Putamen (tissue), 1 donor: ENCODE measurements around the gene HPN.
"Not testable (repeated sequence)": the region's sequence is repeated elsewhere in the genome, so short reads cannot be mapped to it uniquely, and the experiment has no call there.

ENCODE experiments used
- DNase-seq: peaks from one replicate; pipeline ENCODE4 v3.0.0-alpha.2; 2016; ENCODE audit warnings: low spot score

The HPN gene

GRCh38 chr19:35041548-35042055, at the start of gene HPN:
HPN (plus strand) TSS chr19:35041721; CDS start chr19:35042507, 786 bp downstream.
- DNase-seq = no peak

GRCh38 chr19:34992582-34992981, 48.9 kb upstream of the HPN start:
- not testable (repeated sequence) for DNase-seq

- DNase-seq = no peak
Measured at GRCh38 chr19:34994286-34994642, 47.3 kb upstream of the HPN start.

- no peak for DNase-seq
Measured at GRCh38 chr19:34994643-34995541, 46.6 kb upstream of the HPN start.

GRCh38 chr19:34995551-34995950, 46.0 kb upstream of the HPN start:
- no peak for DNase-seq

- DNase-seq = no peak
Measured at GRCh38 chr19:34997071-34997617, 44.4 kb upstream of the HPN start.

GRCh38 chr19:34998224-34998623, 43.3 kb upstream of the HPN start:
- DNase-seq = not testable (repeated sequence)

GRCh38 chr19:34998777-34999497, 42.6 kb upstream of the HPN start:
- no peak for DNase-seq

- DNase-seq = peak; percentile 84
Measured at GRCh38 chr19:34999498-35000337, 41.8 kb upstream of the HPN start, which contains the start of gene GRAMD1A. GRAMD1A (plus strand) TSS chr19:35000323; CDS start chr19:35000479, 156 bp downstream.

- no peak for DNase-seq
Measured at GRCh38 chr19:35000338-35000646, 41.2 kb upstream of the HPN start.

- no peak for DNase-seq
Measured at GRCh38 chr19:35000647-35001501, 40.6 kb upstream of the HPN start.

- DNase-seq = no peak
Measured at GRCh38 chr19:35002037-35002535, 39.4 kb upstream of the HPN start.

- no peak for DNase-seq
Measured at GRCh38 chr19:35004517-35005255, 36.8 kb upstream of the HPN start.

GRCh38 chr19:35005256-35005977, 36.1 kb upstream of the HPN start:
- no peak for DNase-seq

GRCh38 chr19:35006007-35006341, 35.5 kb upstream of the HPN start:
- DNase-seq = not testable (repeated sequence)

- DNase-seq = no peak
Measured at GRCh38 chr19:35006342-35006998, 35.1 kb upstream of the HPN start.

GRCh38 chr19:35006999-35007365, 34.5 kb upstream of the HPN start:
- DNase-seq = no peak

GRCh38 chr19:35007427-35007826, 34.1 kb upstream of the HPN start:
- DNase-seq = not testable (repeated sequence)

GRCh38 chr19:35008891-35009341, 32.6 kb upstream of the HPN start:
- no peak for DNase-seq
